Stimulated activated CD4-positive, alpha-beta T cell treated with anti-CD3 and anti-CD28 coated beads, Interleukin-4, amount 100 ng/mL, for 1 hour (primary cell): ENCODE measurements around the gene CDC42BPB.

Experiments
- DNase-seq: peaks from one replicate; pipeline ENCODE4 v3.0.0-alpha.2; 2020

CDC42BPB gene

DNA sequence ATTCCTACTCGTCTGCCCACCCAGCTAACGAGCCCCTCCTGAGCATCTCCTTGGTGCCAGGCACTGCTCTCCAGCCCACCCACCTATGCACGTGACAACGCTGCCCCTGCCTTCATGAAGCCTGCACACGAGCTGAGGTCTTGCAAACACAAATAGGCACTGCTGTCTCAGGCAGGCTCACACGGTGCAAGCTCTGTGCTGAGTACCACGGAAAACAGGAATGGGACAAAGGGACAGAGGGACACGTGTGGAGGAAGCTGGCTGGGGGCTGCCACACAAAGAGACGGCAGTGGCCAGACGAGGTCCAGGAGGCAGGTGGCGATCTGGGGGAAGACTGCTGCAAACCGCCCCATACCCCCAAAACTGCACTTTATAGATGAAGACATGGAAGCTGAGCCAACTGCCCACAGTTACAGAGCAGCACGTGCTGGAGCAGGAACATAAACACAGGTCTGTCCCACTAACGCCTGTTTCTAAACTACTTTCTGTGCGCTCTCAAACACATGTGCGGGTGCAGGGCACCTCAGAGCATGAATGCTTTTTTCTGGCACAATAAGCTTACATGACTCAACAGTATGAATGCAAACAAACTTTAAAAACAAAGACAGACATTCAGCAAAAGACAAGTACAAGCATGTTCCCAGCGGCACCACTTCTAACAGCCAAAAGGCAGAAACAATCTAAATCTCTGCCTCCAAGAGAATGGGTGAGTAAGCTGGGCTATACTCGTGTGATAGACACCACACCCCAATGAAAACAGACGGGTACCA is 70.4 kb downstream of the CDC42BPB start:
- no peak for DNase-seq

DNA sequence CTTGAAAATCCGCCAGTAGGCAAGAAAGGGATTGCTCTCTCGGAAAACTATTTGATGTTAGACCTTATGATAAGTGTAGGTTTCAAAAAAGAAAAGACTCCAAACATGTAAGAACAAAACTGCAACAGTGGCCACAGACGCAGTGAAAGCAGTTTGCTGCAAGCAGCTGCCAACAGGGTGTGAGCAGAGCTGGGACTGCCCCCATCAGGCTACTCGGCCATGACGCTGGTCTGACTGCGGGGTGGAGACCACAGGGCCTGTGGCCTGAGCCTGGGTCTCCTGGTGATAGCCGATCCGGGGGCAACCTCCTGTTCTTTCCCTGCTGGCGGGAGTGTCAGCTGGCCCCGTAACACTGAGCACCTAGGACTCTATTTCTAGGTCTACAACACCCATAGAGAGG is 71.7 kb downstream of the CDC42BPB start:
- DNase-seq: no peak

DNA sequence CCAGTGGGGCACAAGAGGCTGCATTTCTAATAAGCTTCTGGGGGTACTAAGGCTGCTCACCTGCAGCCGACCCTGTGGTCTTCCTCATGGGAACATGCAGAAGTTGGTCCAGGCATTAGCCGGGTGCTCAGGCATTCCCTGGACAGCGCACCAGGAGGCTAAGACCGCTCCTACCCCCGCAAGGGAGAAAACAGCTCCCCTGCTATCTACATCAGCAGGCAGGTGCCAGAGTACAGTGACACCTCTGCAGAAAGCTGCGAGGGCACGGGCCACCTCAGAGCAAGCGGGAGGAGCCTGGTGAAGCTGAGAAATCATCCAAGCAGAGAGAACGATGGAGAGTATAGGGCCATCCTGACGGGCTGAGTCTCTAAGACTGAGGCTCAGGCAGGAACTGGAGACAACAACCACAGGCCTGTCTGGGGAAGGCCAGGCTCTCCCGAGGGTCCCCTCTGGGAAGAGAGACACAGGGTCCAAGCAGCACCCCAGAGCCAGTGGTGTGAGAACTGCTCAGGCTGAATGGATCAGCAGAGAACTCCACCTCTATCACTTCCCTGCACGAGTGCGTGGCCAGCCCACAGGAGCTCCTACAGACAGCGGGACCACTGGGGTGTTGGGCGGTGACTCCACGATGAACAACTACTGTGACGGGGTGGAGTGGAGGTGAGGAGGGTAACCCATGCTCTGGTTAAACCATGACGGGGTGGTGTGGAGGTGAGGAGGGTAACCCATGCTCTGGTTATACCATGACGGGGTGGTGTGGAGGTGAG is 72.8 kb downstream of the CDC42BPB start:
- no peak for DNase-seq

DNA sequence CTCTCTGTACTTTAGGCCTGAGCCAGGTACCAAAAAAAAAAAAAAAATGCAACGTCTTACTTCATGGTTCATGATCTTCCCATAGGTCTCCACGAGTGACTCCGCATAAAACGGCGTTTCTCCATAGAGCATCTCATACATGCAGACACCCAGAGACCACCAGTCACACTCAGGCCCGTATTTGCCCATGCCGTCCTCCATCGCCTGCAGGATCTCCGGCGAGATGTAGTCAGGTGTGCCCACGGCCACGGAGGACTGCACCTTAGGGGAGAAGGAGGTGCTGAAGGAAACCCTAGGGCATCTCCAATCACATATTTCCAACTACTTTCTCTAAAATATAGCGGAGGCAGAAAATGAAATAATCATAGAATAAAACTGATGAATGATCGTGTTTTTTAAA is 73.9 kb downstream of the CDC42BPB start:
- DNase-seq: no peak

DNA sequence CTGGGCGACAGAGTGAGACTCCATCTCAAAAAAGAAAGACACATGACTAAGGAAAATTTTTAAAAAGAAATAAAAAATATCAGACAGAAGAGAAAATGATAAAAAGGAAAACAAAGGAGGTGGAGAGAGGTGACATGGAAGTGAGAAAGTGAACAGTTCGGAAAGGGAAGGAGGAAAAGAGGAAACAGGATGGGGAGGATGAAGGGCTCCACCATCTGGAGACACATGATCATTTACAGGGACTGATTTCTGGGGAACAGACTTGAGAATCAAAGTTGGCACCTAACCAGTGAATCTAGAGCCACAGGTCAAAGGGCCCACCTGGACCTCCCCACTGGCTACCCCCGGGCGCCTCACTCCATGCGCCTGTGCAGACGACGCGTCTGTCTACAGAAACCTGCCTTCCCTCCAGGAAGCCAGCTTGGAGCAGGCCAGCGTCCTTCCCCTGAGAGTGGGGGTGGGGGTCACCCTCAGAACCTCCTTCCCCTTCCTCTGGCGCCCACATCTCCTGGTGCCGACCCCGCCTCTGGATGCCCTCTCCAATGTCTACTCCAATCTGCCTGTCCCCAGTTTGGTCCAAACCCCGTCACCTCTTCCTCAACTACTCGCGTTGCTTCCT is 74.4 kb downstream of the CDC42BPB start:
- no peak for DNase-seq

DNA sequence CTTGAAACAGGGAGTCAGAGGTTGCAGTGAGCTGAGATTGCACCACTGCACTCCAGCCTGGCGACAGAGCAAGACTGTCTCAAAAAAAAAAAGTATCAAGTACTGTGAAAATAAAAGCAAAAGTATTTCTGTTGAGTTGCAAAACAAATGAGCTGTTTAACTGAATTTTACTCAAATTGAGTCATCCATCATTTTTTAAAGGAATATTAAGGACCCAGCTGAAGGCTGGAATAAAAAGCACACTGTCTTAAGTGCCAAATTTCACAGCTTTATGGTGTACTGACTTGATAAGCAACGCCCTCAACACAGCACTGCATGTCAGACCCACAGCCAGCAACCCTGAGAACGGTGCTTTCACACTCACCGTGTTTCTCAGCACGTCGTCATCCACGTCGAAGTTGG is 76.9 kb downstream of the CDC42BPB start:
- no peak for DNase-seq

DNA sequence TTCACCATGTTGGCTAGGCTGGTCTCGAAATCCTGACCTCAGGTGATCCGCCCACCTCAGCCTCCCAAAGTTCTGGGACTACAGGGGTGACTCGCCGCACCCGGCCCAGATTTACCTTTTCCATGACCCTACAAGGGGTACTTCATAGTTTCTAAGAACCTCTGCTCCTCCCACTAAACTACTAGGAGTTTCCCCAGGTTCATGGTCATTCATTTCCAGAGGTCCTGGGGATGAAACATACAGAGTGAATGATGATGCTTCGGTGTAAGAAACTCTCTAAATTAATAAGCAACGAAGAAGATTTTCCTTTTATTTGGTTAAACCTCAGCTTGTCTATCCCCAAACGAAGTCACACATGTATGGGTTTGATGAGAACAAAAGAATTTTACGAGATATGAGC is 77.9 kb downstream of the CDC42BPB start:
- DNase-seq: no peak

DNA sequence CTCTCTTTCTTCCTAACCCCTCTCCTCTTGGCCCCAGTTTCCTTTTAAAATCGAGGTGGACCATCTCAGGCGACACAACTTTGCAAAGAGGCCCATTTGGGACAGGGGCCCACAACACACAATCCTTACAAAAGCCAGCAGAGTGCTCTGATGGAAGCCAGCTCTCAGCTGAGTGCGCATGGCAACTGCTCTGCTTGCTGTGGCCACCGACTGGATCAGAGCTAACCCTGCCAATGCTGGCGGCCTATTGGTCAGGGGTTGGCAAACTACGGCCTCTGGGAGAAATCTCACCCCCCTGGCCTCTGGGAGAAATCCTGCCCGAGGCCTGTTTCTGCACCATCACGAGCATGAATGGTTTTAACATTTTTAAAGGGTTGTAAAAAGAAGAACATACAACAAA is 79.9 kb downstream of the CDC42BPB start:
- DNase-seq: no peak

DNA sequence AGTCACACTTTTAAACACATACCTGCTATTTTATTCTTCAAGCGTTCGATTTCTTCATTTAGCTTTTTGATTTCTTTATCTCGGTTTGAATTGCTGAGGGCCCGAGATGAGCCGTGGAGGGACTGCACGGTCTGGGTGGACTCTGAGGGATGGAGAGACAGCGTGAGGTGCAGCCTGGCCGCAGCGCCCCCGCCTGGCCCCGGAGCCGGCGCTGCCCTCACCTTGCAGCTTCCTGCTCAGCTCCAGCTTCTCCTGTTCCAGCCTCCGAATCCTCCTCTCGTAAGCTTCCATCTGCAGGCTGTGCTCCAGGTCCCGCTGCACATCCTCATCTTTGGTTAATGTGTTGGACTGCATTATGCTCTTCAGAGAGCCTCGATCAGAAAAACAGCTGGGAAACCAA is 81.7 kb downstream of the CDC42BPB start:
- DNase-seq: no peak

DNA sequence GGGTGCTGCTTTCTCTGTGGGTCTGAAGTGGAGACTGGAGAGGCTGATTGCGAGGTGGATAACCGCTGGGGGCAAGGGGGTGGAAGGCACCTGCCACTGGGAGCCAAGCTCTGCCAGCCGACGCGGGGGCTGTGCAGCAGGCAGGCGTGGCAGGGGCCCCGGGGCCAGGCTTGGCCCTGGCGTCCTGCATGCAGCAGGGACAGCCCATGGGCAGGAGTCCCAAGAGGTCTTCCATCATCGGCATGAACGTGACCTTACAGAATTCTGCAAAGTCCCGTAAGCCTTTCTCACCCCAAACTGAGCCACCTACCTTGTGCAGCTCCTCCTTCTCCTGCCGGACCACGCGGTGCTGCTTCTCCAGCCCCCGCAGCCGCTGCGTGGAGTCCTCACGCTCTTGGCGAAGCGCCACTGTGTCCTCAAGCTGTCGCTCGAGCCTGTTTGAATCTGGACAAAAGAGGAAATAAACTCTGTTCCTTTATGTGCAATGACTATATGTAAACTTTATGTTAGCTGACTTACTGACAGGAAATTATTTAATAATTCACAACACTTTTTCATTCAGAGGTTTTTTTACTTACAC is 83.6 kb downstream of the CDC42BPB start:
- no peak for DNase-seq

DNA sequence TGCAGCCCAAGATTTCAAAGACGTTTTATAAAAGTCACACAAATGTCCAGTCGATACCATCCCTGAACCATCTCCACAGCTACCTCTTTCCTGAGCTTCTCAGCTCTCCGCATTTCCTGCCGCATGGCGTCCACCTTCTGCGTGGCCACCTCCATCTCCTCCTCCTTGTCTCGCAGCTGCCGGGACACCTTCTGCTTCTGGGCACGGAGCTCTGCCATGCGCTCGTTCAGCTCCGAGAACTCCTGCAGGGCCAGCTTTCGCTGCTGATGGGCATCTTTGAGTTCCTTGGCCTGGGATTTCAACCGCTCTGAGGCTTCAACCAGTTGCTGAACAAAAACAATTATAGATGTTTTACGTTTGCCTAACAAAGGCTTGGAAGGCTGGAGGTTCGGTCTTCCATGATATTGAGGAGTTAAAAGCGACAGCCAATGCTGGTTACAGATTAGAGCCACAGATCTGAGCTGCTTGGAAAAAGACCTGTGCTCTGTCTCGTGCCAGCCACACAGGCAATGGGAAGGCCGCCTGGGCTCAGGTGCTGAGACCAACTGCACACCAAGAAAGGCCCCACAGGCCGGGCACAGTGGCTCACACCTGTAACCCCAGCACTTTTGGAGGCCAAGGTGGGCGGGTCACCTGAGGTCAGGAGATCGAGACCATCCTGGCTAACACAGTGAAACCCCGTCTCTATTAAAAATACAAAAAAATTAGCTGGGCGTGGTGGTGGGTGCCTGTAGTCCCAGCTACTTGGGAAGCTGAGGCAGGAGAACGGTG is 85.3 kb downstream of the CDC42BPB start:
- no peak for DNase-seq

DNA sequence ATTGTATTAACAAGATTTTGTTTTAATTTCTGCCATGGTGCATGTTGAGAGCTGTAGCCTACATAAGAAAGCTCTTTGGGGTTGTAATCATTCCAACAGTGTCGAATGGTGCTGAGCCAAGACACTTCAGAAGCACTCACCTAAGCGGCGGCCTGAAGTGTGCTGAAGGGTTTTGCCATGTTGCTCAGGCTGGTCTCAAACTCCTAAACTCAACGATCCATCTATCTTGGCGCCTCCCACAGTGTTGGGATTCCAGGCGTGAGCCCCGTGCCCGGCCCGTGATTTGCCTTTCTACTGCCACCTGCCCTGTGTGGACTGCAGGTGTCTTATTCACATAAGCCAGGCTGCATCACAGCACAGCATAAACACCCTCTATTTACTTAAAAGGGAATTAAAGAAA is 86.0 kb downstream of the CDC42BPB start:
- DNase-seq: no peak

DNA sequence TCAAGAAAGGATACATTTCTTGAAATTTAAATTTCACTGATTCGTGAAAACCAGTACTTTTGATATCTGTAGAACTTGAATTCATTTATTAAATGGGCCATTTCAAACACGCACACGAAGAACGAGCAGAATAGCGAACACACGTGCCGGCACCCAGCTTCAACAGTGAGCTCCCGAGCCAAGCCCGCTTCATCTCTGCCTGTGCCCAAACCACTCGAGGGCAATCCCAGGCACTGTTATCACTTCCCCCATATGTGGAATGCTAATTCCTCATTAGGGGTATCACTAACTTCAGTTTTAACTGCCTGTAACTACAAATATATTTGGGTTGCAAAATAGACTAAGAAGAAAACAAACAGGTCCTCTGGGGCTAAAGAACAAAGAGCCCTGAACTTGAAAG is 86.9 kb downstream of the CDC42BPB start:
- no peak for DNase-seq

DNA sequence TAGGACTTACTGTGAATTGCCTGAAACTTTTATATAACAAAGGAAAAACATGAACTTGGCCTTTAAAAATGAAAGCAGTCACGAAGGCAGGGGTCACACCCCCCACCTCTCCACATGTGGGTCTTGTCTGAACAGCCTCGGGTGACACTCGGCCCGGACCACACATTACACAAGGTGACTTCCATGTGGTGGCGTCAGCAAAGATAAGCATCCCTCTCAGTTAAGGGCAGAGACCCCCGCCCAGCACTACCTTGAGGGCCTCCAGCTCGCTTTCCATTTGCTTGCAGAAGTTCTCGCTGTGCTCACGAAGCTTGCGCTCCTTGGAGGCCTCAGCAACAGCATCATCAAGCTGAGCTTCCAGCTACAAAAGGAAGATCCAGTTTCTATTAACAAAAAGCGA is 87.4 kb downstream of the CDC42BPB start:
- DNase-seq: no peak

DNA sequence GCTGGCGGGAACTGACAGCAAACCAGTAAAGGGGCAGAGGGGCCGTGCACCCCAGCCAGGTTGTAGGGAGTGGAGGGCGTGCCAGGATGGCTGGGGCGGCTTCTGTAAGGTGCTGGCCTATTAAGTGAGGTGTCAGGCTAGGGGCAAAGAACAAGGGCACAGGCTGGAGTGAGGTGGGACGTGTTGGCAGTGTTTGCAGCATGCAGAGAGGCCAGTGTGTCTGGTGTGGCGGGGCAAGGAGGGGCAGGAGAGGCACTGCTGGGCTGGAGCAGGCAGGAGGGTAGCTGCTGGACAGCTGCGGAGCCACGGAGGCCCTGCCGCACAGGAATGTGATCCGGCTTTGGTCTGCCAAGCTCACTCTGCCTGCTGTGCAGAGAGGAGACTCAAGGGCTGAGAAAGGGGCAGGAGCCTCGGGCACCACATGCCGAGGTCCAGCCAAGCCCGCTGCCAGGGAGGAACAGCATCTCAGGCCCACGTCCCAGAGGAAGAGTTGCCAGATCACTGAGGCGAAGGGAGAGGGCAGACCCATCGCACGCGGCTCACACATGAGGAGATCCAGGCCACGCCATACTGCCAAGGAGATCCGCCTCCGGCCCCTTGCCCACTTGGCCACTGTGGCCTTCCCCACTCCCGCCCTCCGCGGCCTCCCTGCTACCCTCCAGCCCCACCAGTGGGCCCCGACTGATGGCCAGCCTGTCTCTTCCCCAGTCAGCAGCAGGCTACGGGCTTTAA is 88.1 kb downstream of the CDC42BPB start:
- no peak for DNase-seq

DNA sequence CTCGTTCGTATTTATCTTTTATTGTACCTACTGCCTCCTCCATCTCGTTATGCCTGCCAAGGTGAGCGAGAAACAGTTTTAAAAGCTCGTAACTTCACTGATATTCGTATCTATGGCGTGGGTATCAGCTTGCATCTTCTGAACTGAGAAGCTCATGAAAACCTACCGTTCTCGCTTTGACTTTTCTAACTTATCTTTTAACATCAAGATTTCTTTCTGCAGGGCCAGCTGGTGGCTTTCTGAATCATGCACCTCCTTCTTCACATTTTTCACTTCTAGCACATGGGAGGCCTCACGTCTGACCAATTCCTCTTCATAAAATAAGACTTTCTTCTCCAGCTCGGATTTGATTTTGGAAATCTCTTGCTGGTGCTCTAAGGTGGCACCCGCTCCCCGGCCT is 89.0 kb downstream of the CDC42BPB start:
- DNase-seq: no peak

DNA sequence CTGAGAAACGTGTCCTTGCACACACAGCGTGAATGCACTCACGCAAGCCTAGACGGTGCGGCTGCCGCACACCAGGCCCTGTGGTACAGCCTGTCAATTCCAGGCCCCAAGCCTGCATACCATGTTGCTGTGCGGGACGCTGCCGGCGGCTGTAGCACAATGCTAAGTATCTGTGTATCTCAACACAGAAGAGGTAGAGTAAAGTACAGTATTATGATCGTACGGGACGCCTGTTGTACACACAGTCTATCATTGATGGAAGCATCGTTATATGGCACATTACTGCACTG is 89.9 kb downstream of the CDC42BPB start:
- DNase-seq: no peak

DNA sequence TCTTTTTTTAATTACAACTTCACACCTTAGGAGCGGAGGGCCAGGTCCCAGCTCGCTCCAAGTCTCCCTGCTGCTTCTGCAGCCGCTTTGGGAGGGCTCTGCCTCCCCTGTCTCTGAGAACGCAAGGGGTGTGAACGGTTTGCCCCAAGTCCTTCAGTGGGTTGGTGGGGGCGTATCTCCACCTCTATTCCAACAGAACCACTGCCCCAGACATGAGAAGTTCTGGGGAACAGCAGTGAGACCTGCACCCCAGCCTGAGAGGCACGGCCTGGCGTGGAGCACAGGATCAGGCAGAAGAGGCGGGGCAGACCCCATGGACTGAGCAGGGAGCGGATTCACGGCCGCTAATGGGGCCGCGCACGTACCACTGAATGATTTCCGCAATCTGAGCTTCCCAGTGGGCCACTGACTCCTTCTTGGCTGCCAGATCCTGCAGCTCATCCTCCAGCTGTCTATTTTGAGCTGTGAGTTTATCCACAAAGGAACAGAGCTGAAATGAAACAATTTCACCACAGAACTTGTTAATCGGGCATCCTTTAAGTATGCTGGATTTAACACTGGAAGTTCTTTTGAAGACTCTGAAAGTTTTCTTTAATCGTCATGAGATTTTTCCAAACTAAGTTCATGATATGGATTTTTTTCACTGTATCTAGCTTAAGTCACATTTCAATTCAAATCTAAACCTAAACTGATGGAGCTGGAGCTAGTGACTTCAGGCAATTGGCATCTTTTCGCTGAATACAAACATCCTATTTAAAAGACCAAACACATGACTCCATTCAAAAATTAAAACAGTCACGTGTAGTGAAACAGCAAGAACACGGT is 90.5 kb downstream of the CDC42BPB start:
- DNase-seq: no peak

DNA sequence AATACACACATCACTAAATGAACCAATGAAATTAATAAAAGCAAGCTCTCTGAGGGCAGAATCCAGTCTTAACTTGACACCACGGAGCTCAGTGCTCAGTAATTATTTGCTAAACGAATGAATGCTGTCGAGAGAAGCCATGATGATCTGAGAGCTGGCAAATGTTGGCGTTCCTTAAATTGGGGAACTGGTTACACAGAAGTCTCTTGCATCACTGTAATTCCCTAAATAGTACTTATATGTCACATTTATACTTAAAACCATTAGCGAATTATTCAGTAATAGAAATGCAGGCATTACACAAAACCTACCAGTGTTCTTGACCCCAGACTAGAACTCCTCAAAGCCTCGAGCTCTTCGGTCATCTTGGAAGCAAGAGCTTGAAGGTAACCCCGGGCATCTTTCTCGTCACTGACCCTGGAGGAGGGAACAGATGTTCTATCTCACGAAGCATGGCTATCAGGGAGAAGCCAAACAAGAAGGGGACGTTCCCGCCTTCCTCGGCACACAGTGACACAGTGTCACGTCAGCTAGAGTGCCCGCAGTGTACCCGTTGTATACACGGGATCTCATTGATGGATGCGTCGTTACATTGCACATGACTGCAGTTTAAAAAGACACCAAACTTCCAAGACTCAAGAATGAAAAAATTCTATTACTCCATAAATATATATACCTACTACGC is 91.2 kb downstream of the CDC42BPB start:
- DNase-seq: no peak

DNA sequence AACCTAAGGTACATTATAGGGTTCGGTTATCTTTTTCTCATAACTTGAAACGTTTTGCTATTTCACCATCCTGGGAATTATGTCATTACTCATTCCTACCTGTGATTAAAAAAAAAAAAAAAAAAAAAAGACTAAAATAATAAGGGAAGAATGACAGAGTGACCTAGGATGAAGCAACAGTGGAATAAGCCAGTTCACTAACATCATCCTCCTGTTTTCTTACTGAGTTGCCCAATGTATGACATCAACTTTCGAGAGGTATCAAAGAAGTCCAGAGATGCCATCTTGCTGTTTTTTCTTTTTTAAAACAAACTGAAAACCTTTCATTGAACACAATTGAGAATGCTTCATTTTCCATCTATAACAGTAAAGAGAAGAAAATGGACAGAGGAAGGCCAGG is 92.1 kb downstream of the CDC42BPB start:
- no peak for DNase-seq

DNA sequence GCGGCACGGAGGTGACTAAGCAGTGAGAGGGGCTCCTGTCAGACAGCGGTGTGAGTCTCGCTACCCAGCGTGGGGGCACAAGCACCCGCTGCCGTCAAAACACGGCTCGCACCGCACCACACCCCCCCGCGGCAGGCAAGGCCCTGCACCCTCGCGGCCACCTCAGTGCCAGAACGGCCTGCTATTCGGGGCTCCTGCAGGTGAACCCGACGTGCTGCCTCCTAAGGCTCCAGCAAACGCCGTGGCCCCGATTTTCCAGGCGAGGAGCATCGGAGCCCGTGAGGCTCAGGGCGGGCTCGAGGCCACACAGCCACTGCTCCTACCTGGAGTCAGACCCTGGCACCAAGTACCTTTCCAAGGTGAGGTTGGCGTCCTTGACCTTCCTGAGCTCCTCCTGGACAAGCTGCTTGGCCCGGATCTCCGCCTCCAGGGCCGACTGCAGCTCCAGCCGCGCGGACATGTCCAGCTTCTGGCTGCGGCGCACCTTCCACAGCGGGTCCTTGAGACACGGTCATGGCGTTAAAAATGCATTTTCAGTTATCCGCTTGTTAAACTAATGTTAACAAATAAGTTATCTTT is 93.1 kb downstream of the CDC42BPB start:
- DNase-seq: no peak
